GM18508 (cell line): Measurements from ENCODE around the gene FGD5.
A peak's percentile ranks its signal among the peaks of the same experiment; 100 is the strongest.

Source experiments
- ATAC-seq: cut with Tn5 transposase; IDR thresholded peaks from one replicate; pipeline ENCODE4 v1.9.1; 2021; ENCODE audit warnings: moderate number of reproducible peaks; ENCODE audit not compliant: insufficient read depth, unreplicated experiment

FGD5 gene

GRCh38 chr3:14947100-14947885 lies 128.5 kb downstream of the FGD5 start, which contains the start of gene NR2C2:
Gene NR2C2, plus strand, starts transcription at chr3:14947583. Its CDS starts 56,332 bp downstream, at chr3:15003915.
- no peak for ATAC-seq

- peak; percentile 79 for ATAC-seq
Measured at GRCh38 chr3:14947886-14948608, 129.3 kb downstream of the FGD5 start.

DNA sequence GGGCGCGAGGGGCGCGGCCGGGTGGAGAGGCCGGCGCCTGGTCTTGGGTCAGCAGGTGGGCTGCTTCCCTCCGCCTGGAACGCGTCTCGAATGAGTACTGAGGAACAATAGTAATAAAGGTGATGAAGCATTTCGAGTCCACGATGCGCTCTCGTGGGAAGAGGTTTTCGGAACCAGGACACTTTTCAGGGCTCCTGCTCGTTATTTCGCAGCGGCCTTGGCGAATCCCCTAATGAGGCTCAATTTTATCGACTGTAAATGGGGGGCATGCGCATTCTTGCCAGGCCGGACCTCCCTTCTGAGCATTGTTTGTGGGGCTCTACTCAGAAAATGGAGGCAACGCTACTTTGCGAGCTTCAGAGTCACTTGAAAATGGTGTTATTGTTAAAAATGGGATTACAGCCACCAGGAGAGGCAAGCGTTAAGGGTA lies 129.9 kb downstream of the FGD5 start:
- ATAC-seq, result no peak

DNA sequence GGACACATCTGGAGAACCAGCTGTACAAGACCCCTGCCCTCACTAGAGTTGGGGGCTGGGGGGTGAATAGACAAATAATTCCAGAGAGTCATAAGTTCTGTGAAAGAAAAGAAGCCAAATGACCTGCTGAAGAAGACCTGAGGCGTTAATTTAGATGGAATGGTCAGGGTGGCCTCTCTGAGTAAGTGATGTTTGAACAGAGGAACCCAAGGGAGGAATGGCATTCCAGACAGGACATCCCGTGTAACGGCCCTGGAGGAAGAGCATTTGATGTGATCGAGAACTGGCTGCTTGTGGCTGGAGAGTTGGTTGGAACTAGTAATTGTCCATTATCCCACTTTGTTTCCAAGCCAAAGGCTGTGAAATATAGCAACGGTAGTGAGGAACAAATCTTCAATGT lies 130.4 kb downstream of the FGD5 start:
- ATAC-seq, result no peak

GRCh38 chr3:14950274-14950673 lies 131.5 kb downstream of the FGD5 start:
- ATAC-seq, result no peak

- no peak for ATAC-seq
Measured at GRCh38 chr3:14957153-14957552, 138.4 kb downstream of the FGD5 start.

DNA sequence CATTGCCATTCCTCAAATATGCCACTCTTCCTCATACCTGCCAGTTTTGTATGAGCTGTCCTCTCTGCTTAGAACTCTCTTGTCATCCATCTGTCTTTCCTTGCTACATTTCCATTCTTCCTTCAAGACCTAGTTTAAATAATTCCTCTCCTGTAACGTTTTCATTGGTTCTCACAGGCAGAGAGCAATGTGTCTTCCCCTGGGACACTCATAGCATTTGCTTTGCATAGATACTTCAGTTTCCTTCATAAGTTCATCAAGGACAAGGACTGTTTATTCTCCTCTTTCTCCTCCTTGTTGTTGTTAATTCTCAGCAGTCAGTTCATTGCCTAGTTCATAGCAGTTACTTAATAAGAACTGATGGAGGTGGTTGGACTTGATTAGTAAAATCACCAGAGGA lies 139.2 kb downstream of the FGD5 start:
- no peak for ATAC-seq

- ATAC-seq, result no peak
Measured at GRCh38 chr3:14959359-14959943, 140.7 kb downstream of the FGD5 start.

DNA sequence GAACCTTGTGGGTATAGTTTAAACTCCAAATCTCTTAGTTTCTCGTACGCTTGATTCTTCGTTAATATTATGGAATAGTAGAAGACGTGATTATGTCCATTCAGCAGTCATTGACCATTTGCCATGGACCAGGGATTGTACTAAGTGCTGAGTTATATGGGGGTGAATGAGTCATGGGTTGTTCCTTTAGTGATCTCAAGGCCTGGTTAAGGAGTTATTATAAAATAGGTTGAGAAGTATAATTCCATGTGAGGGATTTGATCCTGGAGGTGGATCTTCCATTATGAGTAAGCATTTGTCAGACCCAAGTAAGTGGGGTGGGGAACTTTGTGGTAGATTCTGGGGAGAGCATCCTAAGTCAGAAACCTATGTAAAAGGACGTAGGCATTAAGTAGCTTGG lies 144.0 kb downstream of the FGD5 start:
- no peak for ATAC-seq

DNA sequence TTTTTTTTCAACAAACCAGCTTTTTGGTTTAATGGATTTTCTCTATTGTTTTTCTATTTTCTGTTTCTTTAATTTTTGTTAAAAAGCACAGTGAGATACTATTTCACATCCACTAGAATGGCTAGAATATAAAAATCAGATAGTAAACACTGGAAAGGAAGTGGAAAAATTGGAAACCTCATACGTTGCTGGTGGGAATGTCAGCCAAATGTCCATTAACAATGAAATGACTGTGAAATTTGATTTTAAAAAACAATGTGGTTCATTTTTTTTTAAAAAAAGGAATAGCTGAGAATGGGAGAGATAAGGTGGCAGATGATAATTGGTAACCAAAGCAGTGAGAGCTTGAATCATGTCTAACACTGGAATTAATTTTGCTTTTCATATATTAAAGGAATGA lies 148.5 kb downstream of the FGD5 start:
- ATAC-seq, result no peak

GRCh38 chr3:14969671-14970070 lies 150.9 kb downstream of the FGD5 start:
- ATAC-seq, result no peak

DNA sequence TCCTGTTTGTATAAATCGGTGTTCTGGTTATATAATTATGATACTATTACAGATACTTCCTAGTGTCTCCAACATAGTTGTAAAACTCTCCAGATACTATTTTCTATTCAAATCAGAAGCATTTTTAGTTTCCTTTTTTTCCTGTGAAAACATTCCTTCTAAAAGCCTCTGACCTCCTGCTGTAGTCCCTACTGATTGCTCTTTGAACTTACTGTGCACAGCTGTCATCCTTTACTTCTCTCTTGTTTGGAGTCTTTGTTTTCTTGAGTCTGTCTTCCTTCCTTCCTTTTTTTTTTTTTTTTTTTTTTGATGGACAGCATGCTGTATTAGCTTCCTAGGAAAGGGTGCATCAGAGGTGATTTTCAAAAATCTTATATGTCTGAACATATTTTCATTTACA lies 157.6 kb downstream of the FGD5 start:
- no peak for ATAC-seq

GRCh38 chr3:14980689-14981088 lies 161.9 kb downstream of the FGD5 start:
- ATAC-seq, result no peak
